ENCODE data around the gene TMCO1.
"Not testable (repeated sequence)": the region's sequence is repeated elsewhere in the genome, so short reads cannot be mapped to it uniquely, and the experiment has no call there.

TMCO1 gene

DNA sequence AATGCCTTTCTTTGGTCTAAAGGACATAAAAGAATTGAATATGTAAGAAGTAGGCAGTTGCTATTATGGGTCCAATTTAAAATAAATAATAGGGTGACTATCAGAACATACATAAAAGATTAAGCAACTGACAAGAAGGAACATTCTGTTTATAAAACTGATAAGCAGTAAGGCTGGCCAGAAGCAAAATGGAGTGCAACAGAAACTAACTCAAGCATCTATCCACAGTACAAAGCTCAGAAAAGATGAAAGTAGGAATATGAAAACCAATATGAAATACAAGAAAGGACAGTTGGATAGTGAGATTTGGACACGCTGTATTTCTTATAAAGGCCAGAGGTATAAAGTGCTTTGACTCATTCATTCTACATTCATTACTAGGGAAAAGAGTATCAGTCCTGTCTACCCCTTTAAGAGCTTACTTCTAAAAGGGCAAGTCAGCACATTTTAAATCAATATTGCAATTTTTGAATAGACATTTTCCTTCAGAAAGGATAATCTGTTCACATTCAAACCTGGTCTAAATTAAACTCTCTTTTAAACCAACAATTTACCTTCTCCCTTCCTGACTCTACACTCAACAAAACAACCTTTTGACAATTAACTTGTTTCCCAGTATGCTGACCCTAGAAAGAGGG lies 84.7 kb downstream of the TMCO1 start:
- no peak for DNase-seq

DNA sequence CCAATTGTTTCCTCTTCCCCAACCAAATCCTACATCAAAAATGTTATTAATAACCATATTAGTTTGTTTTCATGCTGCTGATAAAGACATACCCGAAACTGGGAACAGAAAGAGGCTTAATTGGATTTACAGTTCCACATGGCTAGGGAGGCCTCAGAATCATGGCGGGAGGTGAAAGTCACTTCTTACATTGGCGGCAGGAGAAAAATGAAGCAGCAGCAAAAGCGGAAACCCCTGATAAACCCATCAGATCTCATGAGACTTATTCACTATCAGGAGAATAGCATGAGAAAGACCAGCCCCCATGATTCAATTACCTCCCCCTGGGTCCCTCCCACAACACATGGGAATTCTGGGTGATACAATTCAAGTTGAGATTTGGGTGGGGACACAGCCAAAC lies 87.9 kb downstream of the TMCO1 start:
- not testable (repeated sequence) for DNase-seq

DNA sequence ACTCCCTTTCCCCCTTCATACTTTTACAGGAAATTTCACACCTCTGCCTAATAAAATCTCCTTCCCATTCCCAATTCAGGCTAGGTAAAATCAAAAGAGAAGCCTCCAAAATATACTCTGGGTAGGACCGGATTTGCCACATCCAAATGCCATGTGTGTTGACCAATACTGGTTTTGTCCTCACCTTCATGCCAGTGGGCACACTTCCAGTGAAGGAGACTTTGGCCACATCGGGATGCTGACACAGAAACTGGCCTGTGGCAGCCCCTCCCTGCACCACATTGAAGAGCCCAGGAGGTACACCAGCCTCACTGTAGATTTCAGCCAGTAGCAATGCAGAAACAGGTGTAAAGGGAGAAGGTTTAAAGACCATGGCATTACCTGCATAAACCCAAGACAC lies 88.4 kb downstream of the TMCO1 start:
- DNase-seq = no peak

DNA sequence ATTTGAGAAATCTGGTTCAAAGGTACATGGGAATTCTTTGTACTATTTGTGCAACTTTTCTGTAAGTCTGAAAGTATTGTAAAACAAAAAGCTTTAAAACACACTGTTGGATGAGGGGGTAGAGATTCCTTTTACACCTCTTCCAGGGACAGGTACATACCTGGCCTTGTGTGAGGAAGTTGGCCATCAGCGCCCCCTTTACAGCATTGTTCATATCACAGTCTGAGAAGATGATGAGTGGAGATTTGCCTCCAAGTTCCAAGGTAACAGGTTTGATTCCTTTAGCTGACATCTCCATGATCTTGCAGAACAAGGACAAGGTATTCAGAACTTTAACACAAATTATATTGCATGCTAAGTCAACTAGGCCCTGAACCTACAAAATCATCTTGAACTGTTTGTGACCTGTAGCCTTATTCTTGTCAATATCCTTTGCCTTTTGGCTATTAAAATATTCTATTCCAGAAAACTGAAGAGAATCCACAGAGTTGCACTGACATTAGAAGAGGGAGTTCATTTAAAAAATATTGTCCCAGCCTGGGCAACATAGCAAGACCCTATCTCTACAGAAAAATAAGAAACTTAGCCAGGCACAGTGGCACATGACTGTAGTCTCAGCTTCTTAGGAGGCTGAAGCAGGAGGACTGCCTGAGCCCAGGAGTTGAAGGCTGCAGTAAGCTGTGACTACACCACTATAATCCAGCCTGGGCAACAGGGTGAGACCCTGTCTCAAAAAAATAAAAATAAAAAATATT lies 89.2 kb downstream of the TMCO1 start:
- no peak for DNase-seq

DNA sequence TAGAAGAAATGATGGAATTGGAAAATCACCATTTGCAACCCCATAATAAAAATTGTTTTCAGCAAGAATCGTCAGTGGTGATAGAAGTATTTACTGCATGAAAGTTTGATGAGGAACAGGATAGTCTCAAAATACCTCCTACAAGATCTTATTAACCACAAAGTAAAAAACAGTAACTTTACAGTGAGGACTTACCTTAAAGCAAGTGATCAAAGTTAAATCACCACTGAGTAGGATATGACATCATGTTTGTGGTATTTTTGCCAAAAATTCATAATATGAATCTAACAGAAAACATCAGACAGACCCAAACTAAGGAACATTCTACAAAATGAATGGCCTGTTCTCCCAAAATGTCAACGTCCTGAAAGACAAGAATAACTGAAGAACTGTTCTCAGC lies 90.2 kb downstream of the TMCO1 start:
- DNase-seq = no peak
